Neural progenitor cell (in vitro differentiated cells): Measurements from ENCODE around the gene COL15A1. TPM values are rescaled to one million over a fixed set of nuclear protein-coding genes. Genes with fewer than 3 reads are reported as not detected.

Experiments
- DNase-seq: peaks from one replicate; pipeline ENCODE4 v3.0.0-alpha.2; 2016; ENCODE audit warnings: low spot score
- H2AFZ ChIP-seq: fragments of 200-600 bp; sonication (generic); replicated peaks from 2 replicates; pipeline ENCODE4 v1.6.1; 2016; ENCODE audit warnings: antibody characterized with exemption
- H3F3A ChIP-seq: fragments of 200-600 bp; sonication (generic); 2 replicates; pipeline ENCODE4 v1.6.1; 2016; ENCODE audit warnings: antibody characterized with exemption, low read depth
- H3K27ac ChIP-seq: fragments of 200-600 bp; sonication (generic); 2 replicates; pipeline ENCODE4 v1.5.1; 2016; ENCODE audit warnings: mild to moderate bottlenecking
- H3K27me3 ChIP-seq: fragments of 200-600 bp; sonication (generic); 2 replicates; pipeline ENCODE4 v1.6.1; 2016; ENCODE audit warnings: mild to moderate bottlenecking, moderate library complexity
- H3K36me3 ChIP-seq: fragments of 200-600 bp; sonication (generic); 2 replicates; pipeline ENCODE4 v1.5.1; 2016
- H3K4me1 ChIP-seq: fragments of 200-600 bp; sonication (generic); 2 replicates; pipeline ENCODE4 v1.6.1; 2016; ENCODE audit warnings: mixed run types
- H3K4me2 ChIP-seq: fragments of 200-600 bp; sonication (generic); 2 replicates; pipeline ENCODE4 v1.6.1; 2016
- H3K4me3 ChIP-seq: fragments of 200-600 bp; sonication (generic); 2 replicates; pipeline ENCODE4 v1.5.1; 2016
- H3K79me2 ChIP-seq: fragments of 200-600 bp; sonication (generic); 2 replicates; pipeline ENCODE4 v1.6.1; 2016; ENCODE audit warnings: low read depth
- H3K9ac ChIP-seq: fragments of 200-600 bp; sonication (generic); 2 replicates; pipeline ENCODE4 v1.6.1; 2016
- H3K9me3 ChIP-seq: fragments of 200-600 bp; sonication (generic); 2 replicates; pipeline ENCODE4 v1.5.1; 2016; ENCODE audit warnings: low read depth
- H4K20me1 ChIP-seq: fragments of 200-600 bp; sonication (generic); 2 replicates; pipeline ENCODE4 v1.6.1; 2016; ENCODE audit warnings: low read depth
- H3K27ac Mint-ChIP-seq: 3 replicates; pipeline ENCODE4 v1.8.0; 2021; ENCODE audit warnings: mixed read lengths
- H3K27me3 Mint-ChIP-seq: 2 replicates; pipeline ENCODE4 v1.8.0; 2022; ENCODE audit warnings: low read depth, mild to moderate bottlenecking, inconsistent platforms, moderate library complexity, mixed read lengths; ENCODE audit not compliant: insufficient read depth
- H3K36me3 Mint-ChIP-seq: 3 replicates; pipeline ENCODE4 v1.8.0; 2021; ENCODE audit warnings: mixed read lengths
- H3K4me1 Mint-ChIP-seq: 3 replicates; pipeline ENCODE4 v1.8.0; 2021; ENCODE audit warnings: mixed read lengths
- H3K4me3 Mint-ChIP-seq: 3 replicates; pipeline ENCODE4 v1.8.0; 2021; ENCODE audit warnings: mild to moderate bottlenecking, moderate library complexity, mixed read lengths
- H3K9me3 Mint-ChIP-seq: 3 replicates; pipeline ENCODE4 v1.8.0; 2020; ENCODE audit warnings: mixed read lengths
- CTCF ChIP-seq: fragments of 200-600 bp; sonication (generic); IDR thresholded peaks from 2 replicates; pipeline ENCODE4 v1.5.1; 2017; ENCODE audit warnings: antibody characterized with exemption, mild to moderate bottlenecking
- EZH2 ChIP-seq: fragments of 200-600 bp; sonication (generic); IDR thresholded peaks from 2 replicates; pipeline ENCODE4 v1.6.1; 2017; ENCODE audit warnings: antibody characterized with exemption, mild to moderate bottlenecking, moderate library complexity
- EZH2phosphoT487 ChIP-seq: fragments of 200-600 bp; sonication (generic); IDR thresholded peaks from 2 replicates; pipeline ENCODE4 v1.6.1; 2017; ENCODE audit warnings: antibody characterized with exemption
- total RNA-seq: library from RNA; depleted of rRNA; stranded (reverse); fragments of >200 nt; gene quantifications from 2 replicates; pipeline ENCODE4 v1.2.3, GENCODE V29; 2015; ENCODE audit warnings: low replicate concordance

Gene COL15A1
- total RNA-seq, 1 donor from 2014 or later: 3.2 TPM

DNA sequence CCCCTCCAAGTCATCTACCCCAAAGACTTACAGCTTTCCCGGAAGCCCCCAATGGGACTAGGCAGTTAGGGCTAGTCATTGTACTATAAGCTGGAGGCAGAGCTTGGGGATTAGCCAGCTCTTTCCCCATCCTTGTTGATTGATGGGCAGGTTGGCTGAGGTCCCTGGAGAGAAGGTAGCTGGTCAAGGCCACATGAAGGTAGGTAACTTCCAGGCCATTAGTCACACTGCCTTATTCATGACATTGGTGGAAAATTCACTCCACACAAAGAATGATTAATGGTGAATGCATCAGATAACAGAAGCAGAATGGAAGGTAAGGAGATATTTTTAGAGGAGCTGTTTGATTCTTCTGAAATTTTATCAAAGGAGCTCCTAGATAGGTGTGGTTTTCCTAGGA is 111.7 kb downstream of the COL15A1 start:
- Histone ChIP-seq H3F3A (no peaks in the 10 kb centered on the region), H3K79me2 (no peaks in the 10 kb centered on the region), H3K27ac (no peak overlapping the region), H3K4me3 (no peak overlapping the region), H3K9me3 (no peaks in the 10 kb centered on the region), H3K27me3 (no peaks in the 10 kb centered on the region), H3K4me2 (no peak overlapping the region), H2AFZ (no peak overlapping the region), H3K9ac (no peak overlapping the region), H4K20me1 (no peaks in the 10 kb centered on the region), H3K4me1 (no peaks in the 10 kb centered on the region), H3K36me3 (no peaks in the 10 kb centered on the region)
- no peak for TF ChIP-seq CTCF
- H3K36me3 Mint-ChIP-seq: peaks cover 6% of the 10 kb centered on the region
- no peak overlapping the region for H3K27ac Mint-ChIP-seq
- peaks cover 3% of the 10 kb centered on the region for H3K9me3 Mint-ChIP-seq
- no peak for DNase-seq
- H3K4me3 Mint-ChIP-seq: no peak overlapping the region
- H3K27me3 Mint-ChIP-seq: peaks cover 5% of the 10 kb centered on the region
- H3K4me1 Mint-ChIP-seq: peaks cover 13% of the 10 kb centered on the region

GRCh38 chr9:99056186-99056585 is 112.5 kb downstream of the COL15A1 start:
- no peak overlapping the region for H3K4me3 ChIP-seq
- H3K9me3 ChIP-seq: no peaks in the 10 kb centered on the region
- DNase-seq: no peak
- H2AFZ ChIP-seq: no peak overlapping the region
- no peaks in the 10 kb centered on the region for H3K27me3 ChIP-seq
- H3K36me3 Mint-ChIP-seq: peaks cover 6% of the 10 kb centered on the region
- H3K4me1 Mint-ChIP-seq: peaks cover 9% of the 10 kb centered on the region
- H3K27me3 Mint-ChIP-seq: peaks cover 5% of the 10 kb centered on the region
- H3K79me2 ChIP-seq: no peaks in the 10 kb centered on the region
- H3K36me3 ChIP-seq: no peaks in the 10 kb centered on the region
- H3K27ac Mint-ChIP-seq: no peak overlapping the region
- H3K4me2 ChIP-seq: no peak overlapping the region
- no peaks in the 10 kb centered on the region for H3F3A ChIP-seq
- peaks cover 3% of the 10 kb centered on the region for H3K9me3 Mint-ChIP-seq
- no peak overlapping the region for H3K4me3 Mint-ChIP-seq
- H3K27ac ChIP-seq: no peak overlapping the region
- TF ChIP-seq EZH2phosphoT487: no peak
- no peak for TF ChIP-seq EZH2
- no peak for TF ChIP-seq CTCF
- H3K9ac ChIP-seq: no peak overlapping the region
- H3K4me1 ChIP-seq: no peaks in the 10 kb centered on the region
- H4K20me1 ChIP-seq: no peaks in the 10 kb centered on the region

- H3K27me3 ChIP-seq: no peaks in the 10 kb centered on the region
- H3K9ac ChIP-seq: no peak overlapping the region
- no peaks in the 10 kb centered on the region for H4K20me1 ChIP-seq
- Mint-ChIP-seq H3K4me1 (peaks cover 9% of the 10 kb centered on the region), H3K27me3 (peaks cover 5% of the 10 kb centered on the region), H3K36me3 (peaks cover 6% of the 10 kb centered on the region), H3K27ac (no peak overlapping the region), H3K9me3 (peaks cover 3% of the 10 kb centered on the region), H3K4me3 (no peak overlapping the region)
- no peaks in the 10 kb centered on the region for H3K36me3 ChIP-seq
- H3K79me2 ChIP-seq: no peaks in the 10 kb centered on the region
- DNase-seq: no peak
- H3F3A ChIP-seq: no peaks in the 10 kb centered on the region
- no peak overlapping the region for H3K27ac ChIP-seq
- no peak overlapping the region for H3K4me3 ChIP-seq
- H3K9me3 ChIP-seq: no peaks in the 10 kb centered on the region
- no peaks in the 10 kb centered on the region for H3K4me1 ChIP-seq
- no peak for TF ChIP-seq EZH2phosphoT487
- TF ChIP-seq CTCF: no peak
- no peak for TF ChIP-seq EZH2
- no peak overlapping the region for H2AFZ ChIP-seq
- no peak overlapping the region for H3K4me2 ChIP-seq
Measured at GRCh38 chr9:99056886-99057664, 113.4 kb downstream of the COL15A1 start.
